Colonic mucosa (tissue), 4 donors: Measurements from ENCODE around the gene TOM1. TPM values are rescaled to one million over a fixed set of nuclear protein-coding genes. Genes with fewer than 3 reads are reported as not detected.

Source experiments
- DNase-seq: peaks from one replicate; pipeline ENCODE4 v3.0.0-alpha.2; 2020
- H3K27ac ChIP-seq: fragments of 200-600 bp; one replicate; pipeline ENCODE4 v1.8.0; 2021
- H3K27me3 ChIP-seq: fragments of 200-600 bp; one replicate; pipeline ENCODE4 v1.8.0; 2021
- H3K36me3 ChIP-seq: fragments of 200-600 bp; one replicate; pipeline ENCODE4 v1.8.0; 2021
- H3K4me1 ChIP-seq: fragments of 200-600 bp; one replicate; pipeline ENCODE4 v1.8.0; 2021; ENCODE audit warnings: mild to moderate bottlenecking
- H3K4me3 ChIP-seq: fragments of 200-600 bp; one replicate; pipeline ENCODE4 v1.8.0; 2021
- H3K9ac ChIP-seq, 2 donors: one replicate each; pipeline ENCODE4 v1.7.0; 2013; ENCODE audit warnings: control low read depth in 2 of 2, low read depth in 2 of 2, low read length in 2 of 2
- H3K9me3 ChIP-seq: fragments of 200-600 bp; one replicate; pipeline ENCODE4 v1.8.0; 2021
- intact Hi-C: fragments of 100-400 bp; cut with DNase I; formaldehyde crosslinking; loops from one replicate; pipeline ENCODE4 v1.14.1; 2022
- total RNA-seq, 2 donors: library from RNA; stranded (reverse); fragmentation: NEBNext Ultra II Directional in 1 of 2; extraction: Animal tissue kit (Norgen Biotek cat#: 25700) in 1 of 2; gene quantifications; one replicate each; pipeline ENCODE4 v1.2.1, GENCODE V29; 2021
- TF ChIP-seq, protein P1 (sequence below): fragments of 200-600 bp; IDR thresholded peaks from one replicate; pipeline ENCODE4 v1.8.0; 2022; ENCODE audit warnings: antibody characterized with exemption, mild to moderate bottlenecking
- donor health status: healthy.
- donor health status: DM: no; HTN: no; CAD: no.
- donor health status: DM: no; HTN: no; CAD: no.

Gene TOM1
- total RNA-seq, 2 donors from 2014 or later, result 43.0 to 60.3 TPM

DNA sequence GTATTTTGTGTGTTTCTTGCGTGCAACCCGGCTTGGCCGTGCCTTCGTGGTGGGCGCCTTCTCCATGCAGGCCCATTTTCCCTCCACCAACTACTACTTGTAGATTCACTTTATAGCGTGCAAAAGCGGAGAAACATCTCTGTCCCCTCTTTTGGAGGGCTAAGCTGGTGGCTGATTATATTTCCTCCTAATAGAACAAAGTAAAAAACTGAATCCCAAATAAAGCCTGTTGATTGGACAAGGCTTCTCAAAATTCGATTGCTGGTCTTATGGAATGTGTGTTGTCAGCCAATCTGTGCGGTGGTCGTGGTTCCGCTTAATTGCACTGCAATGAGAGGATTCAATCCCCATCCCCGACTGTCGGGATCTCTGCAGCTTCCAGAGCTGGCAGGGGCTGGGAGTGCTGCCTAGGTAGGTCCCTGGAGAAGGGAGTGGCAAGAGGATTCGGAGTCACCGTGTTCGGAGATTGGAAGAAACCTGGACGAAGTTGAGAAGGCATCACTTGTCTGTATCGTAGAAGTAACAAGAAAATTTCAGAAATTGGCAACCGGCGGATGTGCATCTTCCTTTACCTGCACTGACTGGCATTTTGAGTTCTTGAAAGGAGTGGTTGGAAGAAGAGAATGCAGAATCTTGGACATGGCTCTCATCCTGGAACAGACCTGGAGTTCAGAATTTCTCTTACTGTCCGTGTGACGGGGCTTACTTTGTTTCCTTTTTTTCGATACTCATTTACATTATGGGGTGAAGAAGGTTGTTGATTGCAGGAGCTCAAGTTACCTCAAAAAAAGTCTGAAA is 41.3 kb upstream of the TOM1 start:
- Histone ChIP-seq H3K27ac (peak overlapping the region; percentile 83), H3K9ac (peak overlapping the region; percentile 88 to 90), H3K4me1 (no peaks in the 10 kb centered on the region), H3K36me3 (no peaks in the 10 kb centered on the region), H3K4me3 (peak overlapping the region; percentile 76), H3K9me3 (no peaks in the 10 kb centered on the region), H3K27me3 (no peaks in the 10 kb centered on the region)
- intact Hi-C loops, result no loop called here
- peak; percentile 36 for DNase-seq
- TF ChIP-seq, protein P1, sequence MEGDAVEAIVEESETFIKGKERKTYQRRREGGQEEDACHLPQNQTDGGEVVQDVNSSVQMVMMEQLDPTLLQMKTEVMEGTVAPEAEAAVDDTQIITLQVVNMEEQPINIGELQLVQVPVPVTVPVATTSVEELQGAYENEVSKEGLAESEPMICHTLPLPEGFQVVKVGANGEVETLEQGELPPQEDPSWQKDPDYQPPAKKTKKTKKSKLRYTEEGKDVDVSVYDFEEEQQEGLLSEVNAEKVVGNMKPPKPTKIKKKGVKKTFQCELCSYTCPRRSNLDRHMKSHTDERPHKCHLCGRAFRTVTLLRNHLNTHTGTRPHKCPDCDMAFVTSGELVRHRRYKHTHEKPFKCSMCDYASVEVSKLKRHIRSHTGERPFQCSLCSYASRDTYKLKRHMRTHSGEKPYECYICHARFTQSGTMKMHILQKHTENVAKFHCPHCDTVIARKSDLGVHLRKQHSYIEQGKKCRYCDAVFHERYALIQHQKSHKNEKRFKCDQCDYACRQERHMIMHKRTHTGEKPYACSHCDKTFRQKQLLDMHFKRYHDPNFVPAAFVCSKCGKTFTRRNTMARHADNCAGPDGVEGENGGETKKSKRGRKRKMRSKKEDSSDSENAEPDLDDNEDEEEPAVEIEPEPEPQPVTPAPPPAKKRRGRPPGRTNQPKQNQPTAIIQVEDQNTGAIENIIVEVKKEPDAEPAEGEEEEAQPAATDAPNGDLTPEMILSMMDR, result no peak

DNA sequence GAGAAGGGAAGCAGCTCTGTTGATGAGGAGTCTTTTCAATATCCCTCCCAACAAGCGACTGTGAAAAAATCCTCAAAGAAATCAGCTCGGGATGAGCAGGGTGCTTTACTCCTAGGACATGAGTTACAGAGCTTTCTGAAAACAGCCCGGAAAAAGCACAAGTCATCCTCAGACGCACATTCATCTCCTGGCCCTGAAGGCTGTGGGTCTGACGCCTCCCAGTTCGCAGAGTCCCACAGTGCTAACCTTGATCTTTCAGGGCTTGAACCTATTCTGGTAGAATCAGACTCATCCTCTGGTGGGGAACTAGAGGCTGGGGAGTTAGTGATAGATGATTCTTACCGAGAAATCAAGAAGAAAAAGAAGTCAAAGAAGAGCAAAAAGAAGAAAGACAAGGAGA is 34.7 kb upstream of the TOM1 start:
- intact Hi-C loops, result no loop called here
- Histone ChIP-seq H3K4me3 (no peak overlapping the region), H3K27ac (no peak overlapping the region), H3K4me1 (no peaks in the 10 kb centered on the region), H3K9ac (no peak overlapping the region), H3K9me3 (no peaks in the 10 kb centered on the region), H3K36me3 (peaks cover 7% of the 10 kb centered on the region), H3K27me3 (no peaks in the 10 kb centered on the region)
- TF ChIP-seq, protein P1, result no peak
- DNase-seq, result no peak

DNA sequence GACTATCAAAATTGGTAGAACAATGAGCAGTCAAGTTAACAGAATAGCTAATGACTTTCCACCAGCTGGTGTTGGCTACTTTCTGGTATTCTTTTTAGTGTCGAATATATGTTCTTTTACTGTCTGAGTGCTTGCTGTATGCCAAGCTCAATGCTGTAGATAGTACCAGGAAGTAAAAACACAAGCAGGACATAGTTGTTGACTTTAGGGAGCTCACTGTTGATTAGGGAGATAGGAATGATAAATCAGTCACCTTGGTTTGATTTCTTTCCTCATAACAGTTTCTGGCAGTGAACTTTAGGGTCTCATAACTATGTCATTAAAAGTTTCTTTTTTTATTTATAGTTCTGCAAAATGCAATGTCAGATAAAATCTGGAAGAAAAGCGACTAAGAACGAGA is 33.4 kb upstream of the TOM1 start:
- no peaks in the 10 kb centered on the region for H3K27me3 ChIP-seq
- H3K4me3 ChIP-seq, result no peak overlapping the region
- TF ChIP-seq, protein P1, result no peak
- H3K4me1 ChIP-seq, result no peaks in the 10 kb centered on the region
- no peak for DNase-seq
- intact Hi-C loops, result no loop called here
- peaks cover 7% of the 10 kb centered on the region for H3K36me3 ChIP-seq
- H3K27ac ChIP-seq, result no peak overlapping the region
- H3K9me3 ChIP-seq, result no peaks in the 10 kb centered on the region
- H3K9ac ChIP-seq, result no peak overlapping the region

DNA sequence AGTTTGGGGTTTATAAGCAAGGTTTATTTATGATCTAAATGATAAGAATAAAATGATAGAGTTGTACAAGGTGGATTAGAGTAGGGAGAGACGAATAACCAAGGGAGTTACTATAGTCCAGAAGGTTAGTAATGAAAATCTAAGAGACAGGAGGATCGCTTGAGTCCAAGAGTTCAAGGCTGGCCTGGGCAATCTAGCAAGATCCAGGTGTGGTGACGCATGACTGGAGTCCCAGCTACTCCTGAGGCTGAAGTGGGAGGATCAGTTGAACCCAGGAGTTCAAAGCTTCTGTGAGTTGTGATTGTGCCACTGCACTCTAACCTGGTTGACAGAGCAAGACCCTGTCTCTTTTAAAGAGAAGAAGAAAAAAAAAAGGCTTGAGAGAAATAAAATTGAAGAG is 30.1 kb upstream of the TOM1 start:
- Histone ChIP-seq H3K27ac (no peak overlapping the region), H3K4me1 (no peaks in the 10 kb centered on the region), H3K9me3 (no peaks in the 10 kb centered on the region), H3K27me3 (no peaks in the 10 kb centered on the region), H3K9ac (no peak overlapping the region), H3K4me3 (no peak overlapping the region), H3K36me3 (peaks cover 7% of the 10 kb centered on the region)
- no peak for DNase-seq
- intact Hi-C loops, result no loop called here
- TF ChIP-seq, protein P1, result no peak

DNA sequence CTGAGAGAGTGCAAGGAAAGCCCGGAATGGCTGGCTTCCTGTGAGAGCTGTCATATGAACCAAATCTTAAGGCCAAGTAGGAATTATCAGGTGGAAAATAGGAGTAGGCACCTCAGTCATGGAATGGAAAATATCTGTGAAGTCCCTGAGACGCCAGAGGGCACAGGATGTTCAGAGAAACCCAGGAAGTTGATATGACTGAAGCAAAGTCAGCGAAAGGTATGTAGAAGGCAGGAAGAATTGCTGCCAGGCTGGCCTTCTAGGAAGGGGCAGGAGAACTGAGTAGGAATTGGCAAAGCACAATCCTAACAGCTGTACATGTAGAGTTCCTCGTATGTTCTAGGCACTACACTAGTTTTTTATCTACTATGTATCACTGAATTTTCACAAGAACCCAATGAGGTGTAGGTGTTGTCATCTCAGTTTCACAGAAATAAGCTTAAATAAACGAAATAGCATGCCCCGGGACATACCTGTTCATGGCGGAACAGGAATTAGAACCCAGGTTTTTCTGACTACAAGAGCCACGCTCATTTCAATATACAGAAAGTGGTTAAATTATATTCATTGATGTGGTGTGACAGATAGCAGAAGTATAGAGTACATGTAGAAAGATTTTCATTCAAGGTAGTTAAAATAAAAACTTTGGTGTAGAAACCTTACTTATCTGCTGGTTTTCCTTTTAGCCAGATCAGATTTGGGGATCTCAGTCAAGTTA is 25.4 kb upstream of the TOM1 start:
- H3K4me1 ChIP-seq, result no peaks in the 10 kb centered on the region
- no peak overlapping the region for H3K27ac ChIP-seq
- no peak overlapping the region for H3K4me3 ChIP-seq
- intact Hi-C loops, result no loop called here
- no peaks in the 10 kb centered on the region for H3K9me3 ChIP-seq
- DNase-seq, result no peak
- TF ChIP-seq, protein P1, result no peak
- H3K27me3 ChIP-seq, result no peaks in the 10 kb centered on the region
- no peak overlapping the region for H3K9ac ChIP-seq
- peaks cover 1% of the 10 kb centered on the region for H3K36me3 ChIP-seq
